ENCODE results near the gene MED16. TPM values are rescaled to one million over a fixed set of nuclear protein-coding genes. Genes with fewer than 3 reads are reported as not detected.

Gene MED16
- polyA plus RNA-seq, 4 donors, result 39.0 to 107 (median 70.3) TPM

GRCh38 chr19:926323-926588 lies 33.3 kb upstream of the MED16 start:
- Histone ChIP-seq H3K27me3 (ENCODE audit: control insufficient read depth in 3 of 3, insufficient read depth in 3 of 3, low read length in 3 of 3) (peaks cover 0 to 1% (median 0%) of the 10 kb centered on the region in 3 donors), H3K27ac (ENCODE audit: low read depth in 1 of 3, low read length in 2 of 3) (peak overlapping the region; percentile 60 to 99 (median 85)), H3K9me3 (ENCODE audit: control insufficient read depth in 2 of 2, insufficient read depth in 1 of 2, low read depth in 1 of 2, low read length in 1 of 2) (no peaks in the 10 kb centered on the region), H3K4me3 (ENCODE audit: low read depth in 1 of 3, low read length in 3 of 3) (peak overlapping the region; percentile 77 to 99 (median 88)), H3K4me1 (ENCODE audit: control insufficient read depth in 3 of 3, insufficient read depth in 2 of 3, low read depth in 1 of 3, low read length in 2 of 3) (peaks cover 0 to 30% (median 0%) of the 10 kb centered on the region in 3 donors), H3K36me3 (ENCODE audit: control insufficient read depth in 3 of 3, insufficient read depth in 2 of 3, low read depth in 1 of 3, low read length in 3 of 3) (peaks cover 0 to 49% (median 0%) of the 10 kb centered on the region in 3 donors)
- DNase-seq, result no peak
- WGBS, 3 donors, result 0 to 2% (median 1%) methylated on average over 19 to 21 of the region's 21 CpGs
- no peak for FAIRE-seq

- WGBS, 3 donors, result 0 to 1% (median 1%) methylated on average over 50 to 97 of the region's 97 CpGs
- H3K4me1 ChIP-seq (ENCODE audit: control insufficient read depth in 3 of 3, insufficient read depth in 2 of 3, low read depth in 1 of 3, low read length in 2 of 3), result peaks cover 0 to 30% (median 0%) of the 10 kb centered on the region in 3 donors
- FAIRE-seq, result no peak
These were observed 32.7 kb upstream of the MED16 start, which contains the start of gene ARID3A for GRCh38 chr19:925526-926322. Gene ARID3A, plus strand, starts transcription at chr19:926035. Its CDS starts 3,494 bp downstream, at chr19:929529.

DNA sequence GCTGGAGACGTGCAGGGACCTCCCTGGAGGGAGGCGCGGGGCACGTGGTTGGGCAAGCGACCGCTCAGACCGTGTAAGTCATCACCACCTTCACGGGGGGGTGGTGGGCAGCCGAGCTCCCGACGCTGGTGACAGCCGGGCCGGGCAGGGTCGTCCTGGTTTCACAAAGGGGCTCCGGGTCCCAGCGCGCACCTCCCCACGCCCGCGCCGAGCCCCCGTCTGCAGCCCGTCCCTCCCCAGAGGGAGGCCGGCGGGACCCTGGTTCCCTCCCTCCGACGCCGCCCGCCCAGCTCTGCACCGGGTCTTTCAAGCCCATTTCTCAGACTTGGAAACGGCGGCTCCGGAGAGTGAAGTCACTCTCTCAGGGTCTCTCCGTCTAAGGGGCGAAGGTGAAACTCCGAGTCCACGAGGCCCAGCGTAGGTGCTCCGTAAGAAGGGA lies 32.1 kb upstream of the MED16 start:
- peak overlapping the region; percentile 77 to 99 (median 88) for H3K4me3 ChIP-seq (ENCODE audit: low read depth in 1 of 3, low read length in 3 of 3)
- FAIRE-seq (no peak), DNase-seq (no peak)
- peaks cover 0 to 38% (median 0%) of the 10 kb centered on the region in 3 donors for H3K36me3 ChIP-seq (ENCODE audit: control insufficient read depth in 3 of 3, insufficient read depth in 2 of 3, low read depth in 1 of 3, low read length in 3 of 3)
- peak overlapping the region; percentile 55 to 91 (median 86) for H3K27ac ChIP-seq (ENCODE audit: low read depth in 1 of 3, low read length in 2 of 3)
- H3K9me3 ChIP-seq (ENCODE audit: control insufficient read depth in 2 of 2, insufficient read depth in 1 of 2, low read depth in 1 of 2, low read length in 1 of 2), result no peaks in the 10 kb centered on the region
- H3K4me1 ChIP-seq (ENCODE audit: control insufficient read depth in 3 of 3, insufficient read depth in 2 of 3, low read depth in 1 of 3, low read length in 2 of 3), result peaks cover 0 to 31% (median 0%) of the 10 kb centered on the region in 3 donors
- WGBS, 3 donors, result 0 to 1% (median 1%) methylated on average over 29 to 39 of the region's 39 CpGs
- peaks cover 0 to 9% (median 1%) of the 10 kb centered on the region in 3 donors for H3K27me3 ChIP-seq (ENCODE audit: control insufficient read depth in 3 of 3, insufficient read depth in 3 of 3, low read length in 3 of 3)

More at GRCh38 chr19:925526-926322, 32.7 kb upstream of the MED16 start, which contains the start of gene ARID3A:
- Histone ChIP-seq H3K9me3 (ENCODE audit: control insufficient read depth in 2 of 2, insufficient read depth in 1 of 2, low read depth in 1 of 2, low read length in 1 of 2) (no peaks in the 10 kb centered on the region), H3K27me3 (ENCODE audit: control insufficient read depth in 3 of 3, insufficient read depth in 3 of 3, low read length in 3 of 3) (peaks cover 0 to 5% (median 0%) of the 10 kb centered on the region in 3 donors), H3K4me3 (ENCODE audit: low read depth in 1 of 3, low read length in 3 of 3) (peak within 1 kb of the TSS; percentile 77 to 99 (median 88)), H3K36me3 (ENCODE audit: control insufficient read depth in 3 of 3, insufficient read depth in 2 of 3, low read depth in 1 of 3, low read length in 3 of 3) (peaks cover 0 to 44% (median 0%) of the 10 kb centered on the region in 3 donors), H3K27ac (ENCODE audit: low read depth in 1 of 3, low read length in 2 of 3) (peak within 1 kb of the TSS; percentile 60 to 99 (median 86))
- peak; percentile 82 to 96 for DNase-seq

- Histone ChIP-seq H3K27ac (ENCODE audit: low read depth in 1 of 3, low read length in 2 of 3) (peak overlapping the region in 2 of 3 donors; percentile 86 to 91), H3K9me3 (ENCODE audit: control insufficient read depth in 2 of 2, insufficient read depth in 1 of 2, low read depth in 1 of 2, low read length in 1 of 2) (no peaks in the 10 kb centered on the region), H3K27me3 (ENCODE audit: control insufficient read depth in 3 of 3, insufficient read depth in 3 of 3, low read length in 3 of 3) (peaks cover 1 to 12% (median 6%) of the 10 kb centered on the region in 3 donors), H3K4me1 (ENCODE audit: control insufficient read depth in 3 of 3, insufficient read depth in 2 of 3, low read depth in 1 of 3, low read length in 2 of 3) (peaks cover 0 to 29% (median 0%) of the 10 kb centered on the region in 3 donors), H3K4me3 (ENCODE audit: low read depth in 1 of 3, low read length in 3 of 3) (peak overlapping the region; percentile 77 to 99 (median 88)), H3K36me3 (ENCODE audit: control insufficient read depth in 3 of 3, insufficient read depth in 2 of 3, low read depth in 1 of 3, low read length in 3 of 3) (peaks cover 0 to 33% (median 0%) of the 10 kb centered on the region in 3 donors)
- FAIRE-seq (no peak), DNase-seq (peak in 1 of 2 donors; percentile 65)
- WGBS, 3 donors, result 7 to 10% (median 7%) methylated on average over 28 to 31 of the region's 31 CpGs
These were observed 31.6 kb upstream of the MED16 start for GRCh38 chr19:924553-925086.

DNA sequence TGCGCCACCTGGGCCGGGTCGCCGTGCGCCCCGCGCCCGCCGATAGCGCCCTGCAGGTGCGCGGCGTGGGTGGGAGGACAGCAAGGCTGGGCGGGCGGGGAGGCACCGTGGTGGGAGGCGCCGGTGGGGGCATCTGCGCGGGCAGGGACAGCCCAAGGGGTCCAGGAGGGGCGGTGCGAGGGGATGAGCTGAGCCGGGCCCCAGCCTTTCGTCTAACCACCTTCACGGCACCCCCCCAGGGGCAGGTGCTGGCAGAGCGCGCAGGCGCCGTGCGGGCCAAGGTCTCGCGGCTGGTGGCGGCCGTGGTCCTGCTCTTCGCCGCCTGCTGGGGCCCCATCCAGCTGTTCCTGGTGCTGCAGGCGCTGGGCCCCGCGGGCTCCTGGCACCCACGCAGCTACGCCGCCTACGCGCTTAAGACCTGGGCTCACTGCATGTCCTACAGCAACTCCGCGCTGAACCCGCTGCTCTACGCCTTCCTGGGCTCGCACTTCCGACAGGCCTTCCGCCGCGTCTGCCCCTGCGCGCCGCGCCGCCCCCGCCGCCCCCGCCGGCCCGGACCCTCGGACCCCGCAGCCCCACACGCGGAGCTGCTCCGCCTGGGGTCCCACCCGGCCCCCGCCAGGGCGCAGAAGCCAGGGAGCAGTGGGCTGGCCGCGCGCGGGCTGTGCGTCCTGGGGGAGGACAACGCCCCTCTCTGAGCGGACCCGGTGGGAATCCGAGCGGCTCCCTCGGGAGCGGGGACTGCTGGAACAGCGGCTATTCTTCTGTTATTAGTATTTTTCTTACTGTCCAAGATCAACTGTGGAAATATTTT lies 27.3 kb upstream of the MED16 start:
- Histone ChIP-seq H3K27ac (ENCODE audit: low read depth in 1 of 3, low read length in 2 of 3) (no peak overlapping the region), H3K4me1 (ENCODE audit: control insufficient read depth in 3 of 3, insufficient read depth in 2 of 3, low read depth in 1 of 3, low read length in 2 of 3) (peaks cover 0 to 48% (median 0%) of the 10 kb centered on the region in 3 donors), H3K9me3 (ENCODE audit: control insufficient read depth in 2 of 2, insufficient read depth in 1 of 2, low read depth in 1 of 2, low read length in 1 of 2) (no peaks in the 10 kb centered on the region), H3K36me3 (ENCODE audit: control insufficient read depth in 3 of 3, insufficient read depth in 2 of 3, low read depth in 1 of 3, low read length in 3 of 3) (peaks cover 0 to 11% (median 0%) of the 10 kb centered on the region in 3 donors), H3K4me3 (ENCODE audit: low read depth in 1 of 3, low read length in 3 of 3) (peak overlapping the region in 2 of 3 donors; percentile 23 to 51), H3K27me3 (ENCODE audit: control insufficient read depth in 3 of 3, insufficient read depth in 3 of 3, low read length in 3 of 3) (peaks cover 12 to 43% (median 31%) of the 10 kb centered on the region in 3 donors)
- DNase-seq (peak in 1 of 2 donors; percentile 78), FAIRE-seq (no peak)
- 1% methylated on average over 53 to 84 of the region's 84 CpGs for WGBS, 3 donors

GRCh38 chr19:919199-920050 lies 26.4 kb upstream of the MED16 start:
- DNase-seq (peak in 1 of 2 donors; percentile 79), FAIRE-seq (no peak)
- peaks cover 12 to 43% (median 31%) of the 10 kb centered on the region in 3 donors for H3K27me3 ChIP-seq (ENCODE audit: control insufficient read depth in 3 of 3, insufficient read depth in 3 of 3, low read length in 3 of 3)
- peaks cover 0 to 43% (median 0%) of the 10 kb centered on the region in 3 donors for H3K4me1 ChIP-seq (ENCODE audit: control insufficient read depth in 3 of 3, insufficient read depth in 2 of 3, low read depth in 1 of 3, low read length in 2 of 3)
- H3K36me3 ChIP-seq (ENCODE audit: control insufficient read depth in 3 of 3, insufficient read depth in 2 of 3, low read depth in 1 of 3, low read length in 3 of 3), result peaks cover 0 to 11% (median 0%) of the 10 kb centered on the region in 3 donors
- H3K27ac ChIP-seq (ENCODE audit: low read depth in 1 of 3, low read length in 2 of 3), result no peak overlapping the region
- WGBS, 3 donors, result 0 to 4% (median 2%) methylated on average over 46 to 68 of the region's 68 CpGs
- H3K9me3 ChIP-seq (ENCODE audit: control insufficient read depth in 2 of 2, insufficient read depth in 1 of 2, low read depth in 1 of 2, low read length in 1 of 2), result no peaks in the 10 kb centered on the region
- H3K4me3 ChIP-seq (ENCODE audit: low read depth in 1 of 3, low read length in 3 of 3), result peak overlapping the region in 1 of 3 donors; percentile 51

- Histone ChIP-seq H3K27ac (ENCODE audit: low read depth in 1 of 3, low read length in 2 of 3) (no peak overlapping the region), H3K27me3 (ENCODE audit: control insufficient read depth in 3 of 3, insufficient read depth in 3 of 3, low read length in 3 of 3) (peaks cover 12 to 43% (median 31%) of the 10 kb centered on the region in 3 donors), H3K9me3 (ENCODE audit: control insufficient read depth in 2 of 2, insufficient read depth in 1 of 2, low read depth in 1 of 2, low read length in 1 of 2) (no peaks in the 10 kb centered on the region), H3K36me3 (ENCODE audit: control insufficient read depth in 3 of 3, insufficient read depth in 2 of 3, low read depth in 1 of 3, low read length in 3 of 3) (peaks cover 0 to 6% (median 0%) of the 10 kb centered on the region in 3 donors), H3K4me3 (ENCODE audit: low read depth in 1 of 3, low read length in 3 of 3) (no peak overlapping the region), H3K4me1 (ENCODE audit: control insufficient read depth in 3 of 3, insufficient read depth in 2 of 3, low read depth in 1 of 3, low read length in 2 of 3) (peaks cover 0 to 36% (median 0%) of the 10 kb centered on the region in 3 donors)
- no peak for FAIRE-seq
- WGBS, 3 donors, result 2 to 3% (median 2%) methylated on average over 27 to 58 of the region's 58 CpGs
- DNase-seq, result peak in 1 of 2 donors; percentile 44
These were observed 25.7 kb upstream of the MED16 start for GRCh38 chr19:918481-919198.

All from small intestine (tissue), 7 donors.